ENCODE data around the gene BTN3A1. TPM values are rescaled to one million over a fixed set of nuclear protein-coding genes. Genes with fewer than 3 reads are reported as not detected.
A peak's percentile ranks its signal among the peaks of the same experiment; 100 is the strongest.
"Not testable (repeated sequence)": the region's sequence is repeated elsewhere in the genome, so short reads cannot be mapped to it uniquely, and the experiment has no call there.

BTN3A1 gene
- total RNA-seq, 1 donor from 2014 or later = 61.7 TPM

DNA sequence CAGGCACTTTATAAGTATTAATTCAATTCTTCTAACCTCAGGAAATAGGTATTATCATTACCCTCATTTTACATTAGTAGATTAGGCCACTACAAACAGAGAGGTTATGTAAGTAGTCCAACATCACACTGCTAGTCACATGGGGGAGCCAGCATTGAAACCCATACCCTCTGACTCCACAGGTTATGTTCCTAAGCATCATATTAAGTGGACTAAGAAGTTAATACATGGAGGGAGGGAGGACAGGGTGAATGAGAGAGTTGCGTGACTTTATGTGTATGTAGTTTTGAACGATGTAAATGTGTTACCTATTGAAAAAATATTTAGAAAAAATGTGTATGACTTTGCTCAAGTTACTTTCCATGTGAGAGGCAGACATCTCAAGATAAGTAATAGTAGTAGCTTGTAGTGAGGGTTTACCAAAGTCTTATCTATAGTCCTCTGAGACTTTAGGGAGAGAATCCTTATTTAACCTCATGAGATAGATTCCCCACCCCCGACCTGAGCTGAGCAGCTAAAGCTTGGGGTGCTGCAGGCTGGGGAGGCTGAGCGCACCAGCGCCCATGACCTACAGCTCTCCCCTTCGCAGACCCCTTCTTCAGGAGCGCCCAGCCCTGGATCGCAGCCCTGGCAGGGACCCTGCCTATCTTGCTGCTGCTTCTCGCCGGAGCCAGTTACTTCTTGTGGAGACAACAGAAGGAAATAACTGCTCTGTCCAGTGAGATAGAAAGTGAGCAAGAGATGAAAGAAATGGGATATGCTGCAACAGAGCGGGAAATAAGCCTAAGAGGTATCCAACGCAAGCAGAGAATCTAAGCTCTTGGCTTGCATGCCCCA lies 29.5 kb upstream of the BTN3A1 start:
- no peak overlapping the region for H3K27ac Mint-ChIP-seq
- H3K27me3 Mint-ChIP-seq = no peaks in the 10 kb centered on the region
- intact Hi-C loops (cut with micrococcal nuclease) = no loop called here
- no peak overlapping the region for H3K4me3 Mint-ChIP-seq
- DNase-seq (no peak), ATAC-seq (ENCODE audit: low read depth) (no peak)
- no peak for TF ChIP-seq CTCF (IDR thresholded peaks at IDR 0.05)
- peaks cover 87% of the 10 kb centered on the region for H3K36me3 Mint-ChIP-seq (ENCODE audit: low read depth)
- POLR2A ChIA-PET = no interaction called here
- no peaks in the 10 kb centered on the region for H3K9me3 Mint-ChIP-seq
- CTCF ChIA-PET = no interaction called here
- H3K4me1 Mint-ChIP-seq = peaks cover 62% of the 10 kb centered on the region

GRCh38 chr6:26375270-26375669 lies 26.8 kb upstream of the BTN3A1 start:
- no peaks in the 10 kb centered on the region for H3K9me3 Mint-ChIP-seq
- peaks cover 71% of the 10 kb centered on the region for H3K36me3 Mint-ChIP-seq (ENCODE audit: low read depth)
- intact Hi-C loops (cut with micrococcal nuclease) = no loop called here
- peaks cover 42% of the 10 kb centered on the region for H3K4me1 Mint-ChIP-seq
- ChIA-PET CTCF (no interaction called here), POLR2A (no interaction called here)
- DNase-seq = no peak
- no peaks in the 10 kb centered on the region for H3K27me3 Mint-ChIP-seq
- peak; percentile 25 for ATAC-seq (ENCODE audit: low read depth)
- H3K27ac Mint-ChIP-seq = peak overlapping the region; percentile 80
- TF ChIP-seq CTCF (IDR thresholded peaks at IDR 0.05) = no peak
- no peak overlapping the region for H3K4me3 Mint-ChIP-seq

GRCh38 chr6:26377719-26378118 lies 24.4 kb upstream of the BTN3A1 start:
- DNase-seq (no peak), ATAC-seq (ENCODE audit: low read depth) (no peak)
- TF ChIP-seq CTCF (IDR thresholded peaks at IDR 0.05) = no peak
- Mint-ChIP-seq H3K27ac (peak overlapping the region; percentile 36), H3K27me3 (no peaks in the 10 kb centered on the region), H3K36me3 (ENCODE audit: low read depth) (peaks cover 51% of the 10 kb centered on the region), H3K4me3 (no peak overlapping the region), H3K9me3 (no peaks in the 10 kb centered on the region), H3K4me1 (peaks cover 45% of the 10 kb centered on the region)
- intact Hi-C loops (cut with micrococcal nuclease) = no loop called here
- ChIA-PET POLR2A (interaction anchor here (0.8 kb wide), 1 partner anchor 19 kb away, joined by 3 read pairs; no protein-coding TSS in a partner anchor), CTCF (no interaction called here)

DNA sequence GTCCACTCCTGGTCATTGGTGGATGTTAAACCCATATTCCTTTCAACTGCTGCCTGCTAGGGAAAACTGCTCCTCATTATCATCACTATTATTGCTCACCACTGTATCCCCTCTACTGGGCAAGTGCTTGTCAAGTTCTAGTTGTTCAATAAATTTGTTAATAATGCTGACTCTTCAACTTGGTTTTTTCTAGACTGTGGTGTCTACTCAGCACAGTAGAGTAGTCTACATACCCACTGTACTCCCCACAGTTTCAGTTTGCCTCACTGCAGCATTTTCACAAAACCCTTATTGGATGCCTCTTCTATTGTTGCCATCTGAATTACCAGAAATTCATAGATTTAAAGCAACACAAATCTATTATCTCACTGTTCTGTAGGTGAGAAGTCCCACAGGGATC lies 23.9 kb upstream of the BTN3A1 start:
- Mint-ChIP-seq H3K4me1 (peaks cover 49% of the 10 kb centered on the region), H3K36me3 (ENCODE audit: low read depth) (peaks cover 50% of the 10 kb centered on the region)
- POLR2A ChIA-PET; H3K4me3 Mint-ChIP-seq; ATAC-seq (ENCODE audit: low read depth); H3K27me3 Mint-ChIP-seq; DNase-seq; H3K9me3 Mint-ChIP-seq; H3K27ac Mint-ChIP-seq; intact Hi-C loops (cut with micrococcal nuclease); CTCF ChIA-PET: not testable (repeated sequence)

- no peaks in the 10 kb centered on the region for H3K9me3 Mint-ChIP-seq
- TF ChIP-seq CTCF (IDR thresholded peaks at IDR 0.05) = no peak
- no peak overlapping the region for H3K27ac Mint-ChIP-seq
- ChIA-PET POLR2A (interaction anchor here (0.6 kb wide), 1 partner anchor 204 kb away, joined by 4 read pairs; no protein-coding TSS in a partner anchor), CTCF (no interaction called here)
- no peak overlapping the region for H3K4me3 Mint-ChIP-seq
- ATAC-seq (ENCODE audit: low read depth) (no peak), DNase-seq (no peak)
- intact Hi-C loops (cut with micrococcal nuclease) = no loop called here
- no peaks in the 10 kb centered on the region for H3K27me3 Mint-ChIP-seq
- peaks cover 45% of the 10 kb centered on the region for H3K36me3 Mint-ChIP-seq (ENCODE audit: low read depth)
- peaks cover 51% of the 10 kb centered on the region for H3K4me1 Mint-ChIP-seq
Observed at GRCh38 chr6:26379292-26379691, 22.8 kb upstream of the BTN3A1 start.
